Measurements from ENCODE around the gene PCDHB8. TPM values are rescaled to one million over a fixed set of nuclear protein-coding genes. Genes with fewer than 3 reads are reported as not detected.
A peak's percentile ranks its signal among the peaks of the same experiment; 100 is the strongest.
"Not testable (repeated sequence)": the region's sequence is repeated elsewhere in the genome, so short reads cannot be mapped to it uniquely, and the experiment has no call there.

Gene PCDHB8
- total RNA-seq, result under 1 TPM; 0.08 to 0.14 TPM
- under 1 TPM in 1 of 2 donors, not detected in 1; 0.03 TPM for polyA plus RNA-seq

DNA sequence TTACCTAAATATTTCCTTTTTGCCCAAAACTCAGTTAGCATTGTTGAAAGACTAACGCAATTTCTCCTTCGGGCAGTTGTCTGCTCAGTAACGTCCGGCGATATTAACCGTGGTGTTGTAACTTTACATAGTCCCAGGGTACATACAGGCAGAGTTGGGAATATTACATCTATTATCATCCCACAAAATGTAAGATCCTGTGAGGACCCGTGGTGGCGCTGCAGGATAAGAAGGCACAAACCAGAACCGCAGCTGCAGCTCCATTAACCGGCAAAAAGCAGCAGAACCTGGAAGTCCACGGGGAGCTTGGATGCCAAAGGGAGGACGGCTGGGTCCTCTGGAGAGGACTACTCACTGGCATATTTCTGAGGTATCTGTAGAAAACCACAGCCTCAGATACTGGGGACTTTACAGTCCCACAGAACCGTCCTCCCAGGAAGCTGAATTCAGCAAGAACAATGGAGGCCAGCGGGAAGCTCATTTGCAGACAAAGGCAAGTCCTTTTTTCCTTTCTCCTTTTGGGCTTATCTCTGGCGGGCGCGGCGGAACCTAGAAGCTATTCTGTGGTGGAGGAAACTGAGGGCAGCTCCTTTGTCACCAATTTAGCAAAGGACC is at the start of gene PCDHB8:
PCDHB8 (plus strand) TSS at position 214 of the 615 bp plus-strand sequence; CDS start at position 459, 245 bp downstream.
- Histone ChIP-seq H3K27me3 (ENCODE audit: control insufficient read depth in 4 of 4, insufficient read depth in 4 of 4, low read length in 3 of 4) (peaks cover 0 to 16% (median 4%) of the 10 kb centered on the region in 4 donors), H3K9me3 (ENCODE audit: control insufficient read depth in 4 of 4, low read length in 3 of 4) (peaks cover 23 to 48% (median 34%) of the 10 kb centered on the region in 4 donors)
- H3K4me1 ChIP-seq (ENCODE audit: control insufficient read depth in 4 of 4, insufficient read depth in 4 of 4, low read length in 3 of 4); DNase-seq (ENCODE audit: low spot score); H3K36me3 ChIP-seq (ENCODE audit: control insufficient read depth in 4 of 4, insufficient read depth in 3 of 4, low read depth in 1 of 4, low read length in 3 of 4); H3K27ac ChIP-seq (ENCODE audit: low read depth in 1 of 2, low read length in 2 of 2); H3K9ac ChIP-seq (ENCODE audit: low read depth in 1 of 2, low read length in 2 of 2); H3K4me3 ChIP-seq (ENCODE audit: low read depth in 1 of 3, low read length in 3 of 3): not testable (repeated sequence)
- WGBS, result 25% methylated on average over 15 of the region's 18 CpGs

DNA sequence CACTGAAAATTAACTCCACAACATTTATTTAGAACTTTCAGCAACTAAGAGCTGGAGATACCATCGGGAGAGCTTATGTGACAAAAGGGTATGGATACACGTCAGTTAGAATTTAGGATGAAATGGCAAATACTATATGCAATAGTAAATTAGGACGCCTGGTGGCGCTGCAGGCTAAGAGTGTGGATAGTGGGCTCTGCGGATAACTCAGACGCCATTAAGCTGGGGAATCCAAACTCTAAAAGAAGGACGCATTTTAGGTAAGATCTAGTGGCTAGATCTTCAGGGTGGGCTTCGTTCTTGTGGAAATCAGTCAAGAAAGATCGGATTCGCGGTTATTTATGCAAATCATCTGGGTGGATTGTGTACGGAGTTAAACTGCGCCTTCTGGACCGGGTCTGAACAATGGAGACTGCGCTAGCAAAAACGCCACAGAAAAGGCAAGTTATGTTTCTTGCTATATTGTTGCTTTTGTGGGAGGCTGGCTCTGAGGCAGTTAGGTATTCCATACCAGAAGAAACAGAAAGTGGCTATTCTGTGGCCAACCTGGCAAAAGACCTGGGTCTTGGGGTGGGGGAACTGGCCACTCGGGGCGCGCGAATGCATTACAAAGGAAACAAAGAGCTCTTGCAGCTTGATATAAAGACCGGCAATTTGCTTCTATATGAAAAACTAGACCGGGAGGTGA is 42.4 kb upstream of the PCDHB8 start, which contains the start of gene PCDHB5:
PCDHB5 (plus strand) TSS at position 177 of the 688 bp plus-strand sequence; CDS start at position 406, 229 bp downstream.
- no peak for DNase-seq (ENCODE audit: low spot score)
- TF ChIP-seq, protein P1, sequence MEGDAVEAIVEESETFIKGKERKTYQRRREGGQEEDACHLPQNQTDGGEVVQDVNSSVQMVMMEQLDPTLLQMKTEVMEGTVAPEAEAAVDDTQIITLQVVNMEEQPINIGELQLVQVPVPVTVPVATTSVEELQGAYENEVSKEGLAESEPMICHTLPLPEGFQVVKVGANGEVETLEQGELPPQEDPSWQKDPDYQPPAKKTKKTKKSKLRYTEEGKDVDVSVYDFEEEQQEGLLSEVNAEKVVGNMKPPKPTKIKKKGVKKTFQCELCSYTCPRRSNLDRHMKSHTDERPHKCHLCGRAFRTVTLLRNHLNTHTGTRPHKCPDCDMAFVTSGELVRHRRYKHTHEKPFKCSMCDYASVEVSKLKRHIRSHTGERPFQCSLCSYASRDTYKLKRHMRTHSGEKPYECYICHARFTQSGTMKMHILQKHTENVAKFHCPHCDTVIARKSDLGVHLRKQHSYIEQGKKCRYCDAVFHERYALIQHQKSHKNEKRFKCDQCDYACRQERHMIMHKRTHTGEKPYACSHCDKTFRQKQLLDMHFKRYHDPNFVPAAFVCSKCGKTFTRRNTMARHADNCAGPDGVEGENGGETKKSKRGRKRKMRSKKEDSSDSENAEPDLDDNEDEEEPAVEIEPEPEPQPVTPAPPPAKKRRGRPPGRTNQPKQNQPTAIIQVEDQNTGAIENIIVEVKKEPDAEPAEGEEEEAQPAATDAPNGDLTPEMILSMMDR (IDR thresholded peaks at IDR 0.05; ENCODE audit: low read depth, low read length, missing input control), result peak; percentile 19
- TF ChIP-seq YY1 (IDR thresholded peaks at IDR 0.05) (peak; percentile 59), RAD21 (IDR thresholded peaks at IDR 0.05) (peak; percentile 35 to 49), RXRA (IDR thresholded peaks at IDR 0.05) (no peak), NR2F2 (IDR thresholded peaks at IDR 0.05) (no peak)
- H3K4me3 ChIP-seq (ENCODE audit: low read depth in 1 of 3, low read length in 3 of 3), result peak within 1 kb of the TSS; percentile 28 to 80 (median 41)
- H3K9ac ChIP-seq (ENCODE audit: low read depth in 1 of 2, low read length in 2 of 2), result no peak within 1 kb of the TSS
- H3K27ac ChIP-seq (ENCODE audit: low read depth in 1 of 2, low read length in 2 of 2), result no peak within 1 kb of the TSS
- peaks cover 0 to 7% (median 0%) of the 10 kb centered on the region in 4 donors for H3K27me3 ChIP-seq (ENCODE audit: control insufficient read depth in 4 of 4, insufficient read depth in 4 of 4, low read length in 3 of 4)
- no peaks in the 10 kb centered on the region for H3K36me3 ChIP-seq (ENCODE audit: control insufficient read depth in 4 of 4, insufficient read depth in 3 of 4, low read depth in 1 of 4, low read length in 3 of 4)
- peaks cover 4 to 30% (median 15%) of the 10 kb centered on the region in 4 donors for H3K9me3 ChIP-seq (ENCODE audit: control insufficient read depth in 4 of 4, low read length in 3 of 4)
- 19% methylated on average over 22 of the region's 22 CpGs for WGBS
- no peaks in the 10 kb centered on the region for H3K4me1 ChIP-seq (ENCODE audit: control insufficient read depth in 4 of 4, insufficient read depth in 4 of 4, low read length in 3 of 4)

DNA sequence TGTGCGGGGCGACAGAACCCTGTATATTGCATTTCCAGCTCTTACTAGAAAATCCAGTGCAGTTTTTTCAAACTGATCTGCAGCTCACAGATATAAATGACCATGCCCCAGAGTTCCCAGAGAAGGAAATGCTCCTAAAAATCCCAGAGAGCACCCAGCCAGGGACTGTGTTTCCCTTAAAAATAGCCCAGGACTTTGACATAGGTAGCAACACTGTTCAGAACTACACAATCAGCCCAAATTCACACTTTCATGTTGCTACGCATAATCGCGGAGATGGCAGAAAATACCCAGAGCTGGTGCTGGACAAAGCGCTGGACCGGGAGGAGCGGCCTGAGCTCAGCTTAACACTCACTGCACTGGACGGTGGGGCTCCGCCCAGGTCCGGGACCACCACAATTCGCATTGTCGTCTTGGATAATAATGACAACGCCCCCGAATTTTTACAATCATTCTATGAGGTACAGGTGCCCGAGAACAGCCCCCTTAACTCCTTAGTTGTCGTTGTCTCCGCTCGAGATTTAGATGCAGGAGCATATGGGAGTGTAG is 41.8 kb upstream of the PCDHB8 start:
- WGBS, result 39% methylated on average over 19 of the region's 19 CpGs
- H3K9me3 ChIP-seq (ENCODE audit: control insufficient read depth in 4 of 4, low read length in 3 of 4), result peaks cover 4 to 30% (median 15%) of the 10 kb centered on the region in 4 donors
- H3K4me3 ChIP-seq (ENCODE audit: low read depth in 1 of 3, low read length in 3 of 3), result peak overlapping the region in 2 of 3 donors; percentile 28 to 80
- H3K27me3 ChIP-seq (ENCODE audit: control insufficient read depth in 4 of 4, insufficient read depth in 4 of 4, low read length in 3 of 4), result peaks cover 0 to 7% (median 0%) of the 10 kb centered on the region in 4 donors
- no peak for DNase-seq (ENCODE audit: low spot score)
- no peak overlapping the region for H3K27ac ChIP-seq (ENCODE audit: low read depth in 1 of 2, low read length in 2 of 2)
- H3K36me3 ChIP-seq (ENCODE audit: control insufficient read depth in 4 of 4, insufficient read depth in 3 of 4, low read depth in 1 of 4, low read length in 3 of 4), result no peaks in the 10 kb centered on the region
- H3K9ac ChIP-seq (ENCODE audit: low read depth in 1 of 2, low read length in 2 of 2), result no peak overlapping the region
- no peaks in the 10 kb centered on the region for H3K4me1 ChIP-seq (ENCODE audit: control insufficient read depth in 4 of 4, insufficient read depth in 4 of 4, low read length in 3 of 4)
- TF ChIP-seq, protein P2, sequence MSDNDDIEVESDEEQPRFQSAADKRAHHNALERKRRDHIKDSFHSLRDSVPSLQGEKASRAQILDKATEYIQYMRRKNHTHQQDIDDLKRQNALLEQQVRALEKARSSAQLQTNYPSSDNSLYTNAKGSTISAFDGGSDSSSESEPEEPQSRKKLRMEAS (IDR thresholded peaks at IDR 0.05), result no peak
- TF ChIP-seq FOXA2 (IDR thresholded peaks at IDR 0.05) (no peak), JUND (IDR thresholded peaks at IDR 0.05) (no peak), FOXA1 (IDR thresholded peaks at IDR 0.05) (no peak), GABPA (IDR thresholded peaks at IDR 0.05 in 1 of 2, conservative IDR thresholded peaks at IDR 0.05 in 1 of 2) (no peak), YY1 (IDR thresholded peaks at IDR 0.05) (no peak), SP1 (IDR thresholded peaks at IDR 0.05) (no peak), HNF4G (IDR thresholded peaks at IDR 0.05) (no peak), TAF1 (conservative IDR thresholded peaks at IDR 0.05) (no peak), RAD21 (IDR thresholded peaks at IDR 0.05) (no peak), EGR1 (IDR thresholded peaks at IDR 0.05; ENCODE audit: low read depth in 2 of 2) (no peak), HNF4A (conservative IDR thresholded peaks at IDR 0.05) (no peak)
- TF ChIP-seq, protein P1 (IDR thresholded peaks at IDR 0.05; ENCODE audit: low read depth, low read length, missing input control), result no peak
- TF ChIP-seq, protein P3, sequence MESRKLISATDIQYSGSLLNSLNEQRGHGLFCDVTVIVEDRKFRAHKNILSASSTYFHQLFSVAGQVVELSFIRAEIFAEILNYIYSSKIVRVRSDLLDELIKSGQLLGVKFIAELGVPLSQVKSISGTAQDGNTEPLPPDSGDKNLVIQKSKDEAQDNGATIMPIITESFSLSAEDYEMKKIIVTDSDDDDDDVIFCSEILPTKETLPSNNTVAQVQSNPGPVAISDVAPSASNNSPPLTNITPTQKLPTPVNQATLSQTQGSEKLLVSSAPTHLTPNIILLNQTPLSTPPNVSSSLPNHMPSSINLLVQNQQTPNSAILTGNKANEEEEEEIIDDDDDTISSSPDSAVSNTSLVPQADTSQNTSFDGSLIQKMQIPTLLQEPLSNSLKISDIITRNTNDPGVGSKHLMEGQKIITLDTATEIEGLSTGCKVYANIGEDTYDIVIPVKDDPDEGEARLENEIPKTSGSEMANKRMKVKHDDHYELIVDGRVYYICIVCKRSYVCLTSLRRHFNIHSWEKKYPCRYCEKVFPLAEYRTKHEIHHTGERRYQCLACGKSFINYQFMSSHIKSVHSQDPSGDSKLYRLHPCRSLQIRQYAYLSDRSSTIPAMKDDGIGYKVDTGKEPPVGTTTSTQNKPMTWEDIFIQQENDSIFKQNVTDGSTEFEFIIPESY (IDR thresholded peaks at IDR 0.05), result no peak
- TF ChIP-seq, protein P4, sequence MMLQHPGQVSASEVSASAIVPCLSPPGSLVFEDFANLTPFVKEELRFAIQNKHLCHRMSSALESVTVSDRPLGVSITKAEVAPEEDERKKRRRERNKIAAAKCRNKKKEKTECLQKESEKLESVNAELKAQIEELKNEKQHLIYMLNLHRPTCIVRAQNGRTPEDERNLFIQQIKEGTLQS (IDR thresholded peaks at IDR 0.05), result no peak

All from liver (tissue), 9 donors.